Smooth muscle cell of the brain vasculature (primary cell): Measurements from ENCODE around the gene LSM3.
A peak's percentile ranks its signal among the peaks of the same experiment; 100 is the strongest.

ENCODE experiments used
- DNase-seq: peaks from one replicate; pipeline ENCODE4 v3.0.0-alpha.2; 2012; ENCODE audit warnings: low read depth, low spot score

LSM3 gene

GRCh38 chr3:14143271-14144225 is 35.1 kb upstream of the LSM3 start:
- DNase-seq = no peak

- DNase-seq = peak; percentile 92
Measured at GRCh38 chr3:14144423-14145075, 34.1 kb upstream of the LSM3 start.

- DNase-seq = no peak
Measured at GRCh38 chr3:14145236-14145635, 33.4 kb upstream of the LSM3 start.

- no peak for DNase-seq
Measured at GRCh38 chr3:14145670-14146380, 32.8 kb upstream of the LSM3 start.

GRCh38 chr3:14146381-14147065 is 32.1 kb upstream of the LSM3 start:
- no peak for DNase-seq

GRCh38 chr3:14147066-14147435 is 31.6 kb upstream of the LSM3 start:
- DNase-seq = no peak

- no peak for DNase-seq
Measured at GRCh38 chr3:14147617-14148016, 31.0 kb upstream of the LSM3 start.

- no peak for DNase-seq
Measured at GRCh38 chr3:14148041-14148985, 30.3 kb upstream of the LSM3 start.

GRCh38 chr3:14150078-14150477 is 28.5 kb upstream of the LSM3 start:
- no peak for DNase-seq

GRCh38 chr3:14150491-14151230 is 28.0 kb upstream of the LSM3 start:
- no peak for DNase-seq

GRCh38 chr3:14151471-14152083 is 27.0 kb upstream of the LSM3 start:
- DNase-seq = no peak

- DNase-seq = no peak
Measured at GRCh38 chr3:14152233-14152962, 26.2 kb upstream of the LSM3 start.

GRCh38 chr3:14152963-14153355 is 25.7 kb upstream of the LSM3 start:
- DNase-seq = no peak

- DNase-seq = no peak
Measured at GRCh38 chr3:14153663-14154062, 25.0 kb upstream of the LSM3 start.

- no peak for DNase-seq
Measured at GRCh38 chr3:14154276-14154675, 24.3 kb upstream of the LSM3 start.

GRCh38 chr3:14154895-14155440 is 23.6 kb upstream of the LSM3 start:
- DNase-seq = no peak

- DNase-seq = no peak
Measured at GRCh38 chr3:14156201-14156600, 22.4 kb upstream of the LSM3 start.

- DNase-seq = no peak
Measured at GRCh38 chr3:14156843-14157561, 21.6 kb upstream of the LSM3 start.
